GM21529 (cell line): Measurements from ENCODE around the gene NEO1.

ENCODE experiments used
- ATAC-seq: cut with Tn5 transposase; IDR thresholded peaks from one replicate; pipeline ENCODE4 v1.9.1; 2021; ENCODE audit not compliant: unreplicated experiment

Gene NEO1

GRCh38 chr15:73328149-73328820 lies 276.0 kb downstream of the NEO1 start:
- ATAC-seq, result no peak

GRCh38 chr15:73328981-73329380 lies 276.7 kb downstream of the NEO1 start:
- ATAC-seq, result no peak

- ATAC-seq, result no peak
Observed at GRCh38 chr15:73329501-73330200, 277.4 kb downstream of the NEO1 start.

- no peak for ATAC-seq
Observed at GRCh38 chr15:73330206-73331051, 278.2 kb downstream of the NEO1 start.

- ATAC-seq, result no peak
Observed at GRCh38 chr15:73331501-73331900, 279.2 kb downstream of the NEO1 start.

- ATAC-seq, result no peak
Observed at GRCh38 chr15:73331991-73332925, 280.0 kb downstream of the NEO1 start.

GRCh38 chr15:73333001-73333400 lies 280.7 kb downstream of the NEO1 start:
- no peak for ATAC-seq

- ATAC-seq, result no peak
Observed at GRCh38 chr15:73334086-73334485, 281.8 kb downstream of the NEO1 start.

- no peak for ATAC-seq
Observed at GRCh38 chr15:73335026-73335425, 282.8 kb downstream of the NEO1 start.

- ATAC-seq, result no peak
Observed at GRCh38 chr15:73335471-73335870, 283.2 kb downstream of the NEO1 start.

- no peak for ATAC-seq
Observed at GRCh38 chr15:73336756-73337155, 284.5 kb downstream of the NEO1 start.

GRCh38 chr15:73337187-73337586 lies 284.9 kb downstream of the NEO1 start:
- no peak for ATAC-seq

- ATAC-seq, result no peak
Observed at GRCh38 chr15:73338058-73338457, 285.8 kb downstream of the NEO1 start.

GRCh38 chr15:73338606-73339374 lies 286.5 kb downstream of the NEO1 start:
- no peak for ATAC-seq

- ATAC-seq, result no peak
Observed at GRCh38 chr15:73340502-73341192, 288.4 kb downstream of the NEO1 start.

- no peak for ATAC-seq
Observed at GRCh38 chr15:73341886-73342600, 289.8 kb downstream of the NEO1 start.

GRCh38 chr15:73344056-73344455 lies 291.8 kb downstream of the NEO1 start:
- no peak for ATAC-seq

GRCh38 chr15:73345658-73346057 lies 293.4 kb downstream of the NEO1 start:
- no peak for ATAC-seq
